CD1c-positive myeloid dendritic cell (primary cell): ENCODE measurements around the gene DTX4.

Source experiments
- DNase-seq: peaks from one replicate; pipeline ENCODE4 v3.0.0-alpha.2; 2016; ENCODE audit errors: extremely low spot score

Gene DTX4

GRCh38 chr11:59173080-59173963 lies 1.4 kb downstream of the DTX4 start:
- DNase-seq: peak; percentile 47

GRCh38 chr11:59173964-59174663 lies 2.2 kb downstream of the DTX4 start:
- no peak for DNase-seq

GRCh38 chr11:59174664-59175033 lies 2.7 kb downstream of the DTX4 start:
- DNase-seq: no peak

GRCh38 chr11:59175091-59175501 lies 3.2 kb downstream of the DTX4 start:
- DNase-seq: no peak

- no peak for DNase-seq
Measured at GRCh38 chr11:59176330-59176729, 4.4 kb downstream of the DTX4 start.

- DNase-seq: no peak
Measured at GRCh38 chr11:59178402-59178801, 6.5 kb downstream of the DTX4 start.

- DNase-seq: no peak
Measured at GRCh38 chr11:59179121-59179520, 7.2 kb downstream of the DTX4 start.

GRCh38 chr11:59180168-59180776 lies 8.3 kb downstream of the DTX4 start:
- DNase-seq: no peak

- no peak for DNase-seq
Measured at GRCh38 chr11:59180907-59181306, 9.0 kb downstream of the DTX4 start.

- DNase-seq: no peak
Measured at GRCh38 chr11:59181746-59182456, 10.0 kb downstream of the DTX4 start.

GRCh38 chr11:59182457-59183151 lies 10.7 kb downstream of the DTX4 start:
- no peak for DNase-seq

- DNase-seq: no peak
Measured at GRCh38 chr11:59183771-59184170, 11.8 kb downstream of the DTX4 start.

GRCh38 chr11:59184691-59185339 lies 12.9 kb downstream of the DTX4 start:
- DNase-seq: no peak

GRCh38 chr11:59185386-59185945 lies 13.5 kb downstream of the DTX4 start:
- no peak for DNase-seq

GRCh38 chr11:59186130-59186594 lies 14.2 kb downstream of the DTX4 start:
- DNase-seq: peak; percentile 36

- no peak for DNase-seq
Measured at GRCh38 chr11:59187035-59187434, 15.1 kb downstream of the DTX4 start.

GRCh38 chr11:59187587-59187986 lies 15.7 kb downstream of the DTX4 start:
- peak; percentile 49 for DNase-seq

GRCh38 chr11:59188954-59189353 lies 17.0 kb downstream of the DTX4 start:
- no peak for DNase-seq

- DNase-seq: peak; percentile 35
Measured at GRCh38 chr11:59189986-59190385, 18.1 kb downstream of the DTX4 start.

GRCh38 chr11:59191095-59191494 lies 19.2 kb downstream of the DTX4 start:
- DNase-seq: no peak
